HepG2 (cell line): ENCODE measurements around the gene PDIA4.

Experiments used
- ELF4 ChIP-seq: sonication (generic); formaldehyde crosslinking; IDR thresholded peaks from 2 replicates; pipeline ENCODE4 v1.5.0; 2020; ENCODE audit warnings: missing genetic modification reagents, mild to moderate bottlenecking, moderate library complexity, borderline replicate concordance
- EZH2 ChIP-seq: conservative IDR thresholded peaks from 2 replicates; pipeline ENCODE4 v1.6.1; 2012; ENCODE audit warnings: mild to moderate bottlenecking, low read depth, low read length, moderate library complexity
- FOXK2 ChIP-seq: fragments of 450-650 bp; IDR thresholded peaks from 2 replicates; pipeline ENCODE4 v1.6.1; 2016
- HHEX ChIP-seq: IDR thresholded peaks from 2 replicates; pipeline ENCODE4 v1.6.1; 2016; ENCODE audit warnings: control low read depth
- HOXA7 ChIP-seq: sonication (generic); formaldehyde crosslinking; IDR thresholded peaks from 2 replicates; pipeline ENCODE4 v1.8.1; 2022; ENCODE audit warnings: mild to moderate bottlenecking, missing genetic modification reagents, moderate library complexity
- MYC ChIP-seq: sonication (generic); formaldehyde crosslinking; IDR thresholded peaks from 2 replicates; pipeline ENCODE4 v1.9.0; 2021; ENCODE audit warnings: missing genetic modification reagents, borderline replicate concordance
- NFYC ChIP-seq: IDR thresholded peaks from 2 replicates; pipeline ENCODE4 v1.6.1; 2016; ENCODE audit warnings: missing genetic modification reagents, missing compliant biosample characterization
- PHF8 ChIP-seq: sonication (generic); formaldehyde crosslinking; IDR thresholded peaks from 2 replicates; pipeline ENCODE4 v1.5.0; 2020; ENCODE audit warnings: missing genetic modification reagents
- RELA ChIP-seq: sonication (generic); formaldehyde crosslinking; IDR thresholded peaks from 2 replicates; pipeline ENCODE4 v1.4.0; 2020; ENCODE audit warnings: missing genetic modification reagents
- RFXANK ChIP-seq: IDR thresholded peaks from 2 replicates; pipeline ENCODE4 v1.6.1; 2016
- SALL2 ChIP-seq: sonication (generic); formaldehyde crosslinking; IDR thresholded peaks from 2 replicates; pipeline ENCODE4 v1.8.1; 2023; ENCODE audit warnings: mild to moderate bottlenecking, missing genetic modification reagents, inconsistent platforms
- ZNF274 ChIP-seq: sonication (generic); formaldehyde crosslinking; IDR thresholded peaks from 2 replicates; pipeline ENCODE4 v1.5.1; 2020; ENCODE audit warnings: mild to moderate bottlenecking, missing genetic modification reagents
- TF ChIP-seq, protein P1 (sequence below), 2 experiments: sonication (generic) in 1 of 2; formaldehyde crosslinking in 1 of 2; IDR thresholded peaks; 2 replicates each; pipeline versions ENCODE4 v1.5.1 to v1.6.1; 2011 to 2020; ENCODE audit warnings: borderline replicate concordance in 1 of 2, low read depth in 1 of 2, low read length in 1 of 2, mild to moderate bottlenecking in 1 of 2, missing genetic modification reagents in 1 of 2, moderate library complexity in 1 of 2
- TF ChIP-seq, protein P2 (sequence below): IDR thresholded peaks from 2 replicates; pipeline ENCODE4 v1.6.1; 2016; ENCODE audit warnings: low read depth, borderline replicate concordance

DNA sequence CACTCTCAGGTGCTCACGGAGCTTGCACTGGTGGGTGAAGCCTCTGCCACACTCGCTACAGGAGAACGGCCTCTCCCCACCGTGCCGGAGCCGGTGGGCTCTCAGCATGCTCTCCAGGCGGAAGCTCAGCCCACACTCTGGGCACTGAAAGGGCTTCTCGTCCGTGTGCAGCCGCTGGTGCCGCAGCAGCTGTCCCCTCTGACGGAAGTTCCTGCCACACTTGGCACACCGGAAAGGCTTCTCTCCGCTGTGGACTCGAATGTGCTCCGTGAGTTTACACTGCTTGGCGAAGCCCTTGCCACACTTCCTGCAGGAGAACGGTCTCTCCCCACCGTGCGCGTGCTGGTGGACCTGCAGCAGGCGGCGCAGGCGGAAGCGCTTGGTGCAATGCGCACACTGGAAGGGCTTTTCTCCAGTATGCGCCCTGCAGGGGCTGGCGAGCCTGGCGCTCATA is 42.9 kb upstream of the PDIA4 start:
- TF ChIP-seq HHEX (CRISPR knock-in tag) (no peak), PHF8 (CRISPR knock-in tag) (no peak), ZNF274 (CRISPR knock-in tag) (no peak), SALL2 (no peak), MYC (CRISPR knock-in tag) (no peak), FOXK2 (no peak), HOXA7 (no peak), RELA (CRISPR knock-in tag) (no peak), RFXANK (CRISPR knock-in tag) (no peak), ELF4 (CRISPR knock-in tag) (no peak), NFYC (CRISPR knock-in tag) (no peak), EZH2 (no peak)
- TF ChIP-seq, protein P1, sequence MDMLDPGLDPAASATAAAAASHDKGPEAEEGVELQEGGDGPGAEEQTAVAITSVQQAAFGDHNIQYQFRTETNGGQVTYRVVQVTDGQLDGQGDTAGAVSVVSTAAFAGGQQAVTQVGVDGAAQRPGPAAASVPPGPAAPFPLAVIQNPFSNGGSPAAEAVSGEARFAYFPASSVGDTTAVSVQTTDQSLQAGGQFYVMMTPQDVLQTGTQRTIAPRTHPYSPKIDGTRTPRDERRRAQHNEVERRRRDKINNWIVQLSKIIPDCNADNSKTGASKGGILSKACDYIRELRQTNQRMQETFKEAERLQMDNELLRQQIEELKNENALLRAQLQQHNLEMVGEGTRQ (IDR thresholded peaks at IDR 0.05; ENCODE audit: low read depth, low read length) = no peak
- TF ChIP-seq, protein P1 (CRISPR knock-in tag; IDR thresholded peaks at IDR 0.05; ENCODE audit: borderline replicate concordance) = no peak
- TF ChIP-seq, protein P2, sequence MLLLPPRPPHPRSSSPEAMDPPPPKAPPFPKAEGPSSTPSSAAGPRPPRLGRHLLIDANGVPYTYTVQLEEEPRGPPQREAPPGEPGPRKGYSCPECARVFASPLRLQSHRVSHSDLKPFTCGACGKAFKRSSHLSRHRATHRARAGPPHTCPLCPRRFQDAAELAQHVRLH = no peak
